Right lobe of liver (tissue), 6 donors: ENCODE results near the gene NAT8L. TPM values are rescaled to one million over a fixed set of nuclear protein-coding genes. Genes with fewer than 3 reads are reported as not detected.

ENCODE experiments used
- ATAC-seq, 4 donors: fragments of 200-7000 bp; cut with Tn5 transposase; one replicate each; pipeline ENCODE4 v1.9.1; 2020; ENCODE audit warnings: mild to moderate bottlenecking in 4 of 4, moderate library complexity in 4 of 4
- DNase-seq, 3 donors: peaks; one replicate each; pipeline ENCODE4 v3.0.0-alpha.2; 2020
- H3K27ac ChIP-seq, 3 donors: fragments of 200-600 bp; one replicate each; pipeline ENCODE4 v1.8.0; 2022
- H3K27me3 ChIP-seq, 2 donors: fragments of 200-600 bp; one replicate each; pipeline ENCODE4 v1.8.0; 2022
- H3K36me3 ChIP-seq, 4 donors: fragments of 200-600 bp; sonication (generic) in 1 of 4; one replicate each; pipeline versions ENCODE4 v1.5.1 to v1.8.0; 2017 to 2022; ENCODE audit warnings: control low read depth in 1 of 4
- H3K4me1 ChIP-seq, 4 donors: fragments of 200-600 bp; sonication (generic) in 1 of 4; one replicate each; pipeline versions ENCODE4 v1.5.1 to v1.8.0; 2017 to 2022; ENCODE audit warnings: control low read depth in 1 of 4
- H3K4me3 ChIP-seq, 3 donors: fragments of 200-600 bp; one replicate each; pipeline ENCODE4 v1.8.0; 2022
- H3K9me3 ChIP-seq, 4 donors: fragments of 200-600 bp; sonication (generic) in 1 of 4; one replicate each; pipeline versions ENCODE4 v1.5.1 to v1.8.0; 2017 to 2022; ENCODE audit warnings: control low read depth in 1 of 4
- CTCF ChIP-seq, 4 donors: fragments of 200-600 bp in 3 of 4; fragments of 450-650 bp in 1 of 4; IDR thresholded peaks; one replicate each; pipeline versions ENCODE4 v1.5.1 to v1.8.0; 2016 to 2022; ENCODE audit warnings: antibody characterized with exemption in 4 of 4, mild to moderate bottlenecking in 2 of 4
- POLR2A ChIP-seq: fragments of 450-650 bp; IDR thresholded peaks from one replicate; pipeline ENCODE4 v1.6.1; 2017; ENCODE audit warnings: antibody characterized with exemption, mild to moderate bottlenecking
- WGBS: methylation state at CpG from one replicate; pipeline ENCODE4 v1.1.6; 2018; ENCODE audit warnings: low coverage, low lambda C conversion rate; ENCODE audit not compliant: insufficient coverage; ENCODE audit errors: missing lambda C conversion rate; 5-methylcytosine and 5-hydroxymethylcytosine counted together
- intact Hi-C, 2 donors: fragments of 100-400 bp; cut with DNase I; formaldehyde crosslinking; loops; one replicate each; pipeline versions ENCODE4 v1.11.2 to v1.14.1; 2022
- total RNA-seq, 6 experiments: library from RNA; depleted of rRNA in 2 of 6; stranded (reverse); fragments of >200 nt in 2 of 6; fragmentation: NEBNext Ultra II Directional in 3 of 6; extraction: Animal tissue kit (Norgen Biotek cat#: 25700) in 3 of 6; gene quantifications; one replicate each; pipeline versions ENCODE4 v1.1.0 to v1.2.4, GENCODE V29; 2016 to 2023
- donor health status: DM: no; HTN: yes; CAD: no.
- donor health status: DM: no; HTN: no; CAD: no.
- donor health status: DM: no; HTN: no; CAD: no.
- donor health status: DM: no; HTN: yes; CAD: no.
- donor health status: DM: no; HTN: yes; CAD: no.

The NAT8L gene
- total RNA-seq, 6 experiments from 2014 or later, result 0.02 to 0.05 TPM; not detected in 4

GRCh38 chr4:2061186-2062131, 2.3 kb downstream of the NAT8L start:
- DNase-seq, result peak in 2 of 3 donors; percentile 17 to 48
- 53% methylated on average over 11 of the region's 42 CpGs for WGBS
- intact Hi-C loops, result no loop called here
- Histone ChIP-seq H3K27me3 (peaks cover 0 to 10% of the 10 kb centered on the region in 2 donors), H3K36me3 (no peaks in the 10 kb centered on the region), H3K4me1 (no peaks in the 10 kb centered on the region), H3K9me3 (no peaks in the 10 kb centered on the region), H3K27ac (no peak overlapping the region), H3K4me3 (no peak overlapping the region)
- no peak for ATAC-seq
- no peak for TF ChIP-seq CTCF (IDR thresholded peaks at IDR 0.05)
- TF ChIP-seq POLR2A, result no peak

GRCh38 chr4:2062168-2062807, 3.2 kb downstream of the NAT8L start:
- intact Hi-C loops, result no loop called here
- 71% methylated on average over 2 of the region's 11 CpGs for WGBS
- peak in 2 of 3 donors; percentile 15 to 37 for DNase-seq
- no peaks in the 10 kb centered on the region for H3K9me3 ChIP-seq
- no peak overlapping the region for H3K4me3 ChIP-seq
- no peaks in the 10 kb centered on the region for H3K4me1 ChIP-seq
- H3K36me3 ChIP-seq, result no peaks in the 10 kb centered on the region
- no peak for TF ChIP-seq POLR2A
- no peak for TF ChIP-seq CTCF (IDR thresholded peaks at IDR 0.05)
- H3K27ac ChIP-seq, result no peak overlapping the region
- H3K27me3 ChIP-seq, result peaks cover 0 to 10% of the 10 kb centered on the region in 2 donors
- no peak for ATAC-seq

GRCh38 chr4:2062808-2063524, 3.8 kb downstream of the NAT8L start:
- ATAC-seq (peak in 1 of 4 donors; percentile 57), DNase-seq (peak in 1 of 3 donors; percentile 61)
- 53% methylated on average over 8 of the region's 16 CpGs for WGBS
- peaks cover 0 to 6% of the 10 kb centered on the region in 2 donors for H3K27me3 ChIP-seq
- no peaks in the 10 kb centered on the region for H3K4me1 ChIP-seq
- no peak for TF ChIP-seq POLR2A
- no peak for TF ChIP-seq CTCF (IDR thresholded peaks at IDR 0.05)
- H3K36me3 ChIP-seq, result no peaks in the 10 kb centered on the region
- H3K4me3 ChIP-seq, result no peak overlapping the region
- intact Hi-C loops, result no loop called here
- H3K9me3 ChIP-seq, result no peaks in the 10 kb centered on the region
- H3K27ac ChIP-seq, result no peak overlapping the region

- intact Hi-C loops, result no loop called here
- H3K36me3 ChIP-seq, result no peaks in the 10 kb centered on the region
- WGBS, result no CpG with 5 or more reads among the region's 53 CpGs
- TF ChIP-seq POLR2A (no peak), CTCF (IDR thresholded peaks at IDR 0.05) (no peak)
- no peak overlapping the region for H3K27ac ChIP-seq
- no peaks in the 10 kb centered on the region for H3K27me3 ChIP-seq
- no peak overlapping the region for H3K4me3 ChIP-seq
- peak in 1 of 3 donors; percentile 48 for DNase-seq
- H3K9me3 ChIP-seq, result no peaks in the 10 kb centered on the region
- no peaks in the 10 kb centered on the region for H3K4me1 ChIP-seq
- no peak for ATAC-seq
Measured at GRCh38 chr4:2063557-2064275, 4.6 kb downstream of the NAT8L start.
